Right lobe of liver (tissue), 4 donors: ENCODE data around the gene DAP.

Experiments used
- POLR2A ChIP-seq: fragments of 450-650 bp; IDR thresholded peaks from one replicate; pipeline ENCODE4 v1.6.1; 2017; ENCODE audit warnings: antibody characterized with exemption, mild to moderate bottlenecking
- TF ChIP-seq, protein P1 (sequence below), 4 donors: fragments of 200-600 bp in 3 of 4; fragments of 450-650 bp in 1 of 4; IDR thresholded peaks; one replicate each; pipeline versions ENCODE4 v1.5.1 to v1.8.0; 2016 to 2022; ENCODE audit warnings: antibody characterized with exemption in 4 of 4, mild to moderate bottlenecking in 2 of 4
- donor health status: DM: no; HTN: no; CAD: no.
- donor health status: DM: no; HTN: no; CAD: no.
- donor health status: DM: no; HTN: yes; CAD: no.

DNA sequence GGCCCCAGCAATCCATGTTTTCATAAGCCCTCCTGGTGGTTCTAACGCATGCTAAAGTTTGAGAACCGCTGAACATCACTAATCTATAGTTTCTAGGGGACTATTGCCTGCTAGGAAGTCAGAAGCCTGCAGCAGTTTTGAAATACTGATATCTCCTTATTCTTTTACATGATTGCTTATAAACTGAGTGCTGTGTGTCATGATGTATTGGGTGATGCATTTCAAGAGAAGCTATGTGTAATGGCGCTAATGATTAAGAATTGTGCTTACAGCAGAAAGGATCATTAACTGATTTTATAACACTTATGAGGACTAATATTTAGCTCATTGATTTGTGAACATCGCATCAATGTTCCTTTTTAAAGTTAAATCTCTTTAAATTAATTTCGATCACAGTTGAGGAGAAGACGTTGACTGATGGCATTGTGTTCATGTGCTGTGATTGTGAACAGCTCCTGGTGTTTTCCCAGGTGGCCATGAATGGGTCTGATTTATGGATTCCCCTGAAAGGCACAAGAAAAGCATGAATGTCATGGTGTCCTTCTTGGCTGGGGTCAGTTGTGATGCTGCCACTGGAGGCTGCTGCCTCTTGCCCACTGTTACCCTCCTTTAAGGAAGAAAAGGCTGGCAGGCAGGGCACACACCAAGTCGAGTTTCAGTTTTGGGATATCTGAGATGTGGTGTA, 12.0 kb upstream of the DAP start:
- TF ChIP-seq, protein P1, sequence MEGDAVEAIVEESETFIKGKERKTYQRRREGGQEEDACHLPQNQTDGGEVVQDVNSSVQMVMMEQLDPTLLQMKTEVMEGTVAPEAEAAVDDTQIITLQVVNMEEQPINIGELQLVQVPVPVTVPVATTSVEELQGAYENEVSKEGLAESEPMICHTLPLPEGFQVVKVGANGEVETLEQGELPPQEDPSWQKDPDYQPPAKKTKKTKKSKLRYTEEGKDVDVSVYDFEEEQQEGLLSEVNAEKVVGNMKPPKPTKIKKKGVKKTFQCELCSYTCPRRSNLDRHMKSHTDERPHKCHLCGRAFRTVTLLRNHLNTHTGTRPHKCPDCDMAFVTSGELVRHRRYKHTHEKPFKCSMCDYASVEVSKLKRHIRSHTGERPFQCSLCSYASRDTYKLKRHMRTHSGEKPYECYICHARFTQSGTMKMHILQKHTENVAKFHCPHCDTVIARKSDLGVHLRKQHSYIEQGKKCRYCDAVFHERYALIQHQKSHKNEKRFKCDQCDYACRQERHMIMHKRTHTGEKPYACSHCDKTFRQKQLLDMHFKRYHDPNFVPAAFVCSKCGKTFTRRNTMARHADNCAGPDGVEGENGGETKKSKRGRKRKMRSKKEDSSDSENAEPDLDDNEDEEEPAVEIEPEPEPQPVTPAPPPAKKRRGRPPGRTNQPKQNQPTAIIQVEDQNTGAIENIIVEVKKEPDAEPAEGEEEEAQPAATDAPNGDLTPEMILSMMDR (IDR thresholded peaks at IDR 0.05) = no peak
- TF ChIP-seq POLR2A = no peak
